MCF 10A (cell line): ENCODE data around the gene ISM2. TPM values are rescaled to one million over a fixed set of nuclear protein-coding genes. Genes with fewer than 3 reads are reported as not detected.

Experiments used
- BruUV-seq: library from RNA; stranded (reverse); fragments of 400-500 nt; replicated peaks from 2 replicates; lab custom pipeline; 2021; lab: Mats Ljungman, UMichigan
- CTCF ChIA-PET: fragments of 300-600 bp; sonication (Branson Sonifier 250); formaldehyde crosslinking; extraction: SDS; loops from one replicate; lab custom pipeline; 2021; ENCODE audit warnings: antibody characterized with exemption, inconsistent platforms; lab: Yijun Ruan, JAX
- POLR2A ChIA-PET: fragments of 300-600, 350-650 bp; sonication (Branson Sonifier 250); formaldehyde crosslinking; extraction: SDS; loops from one replicate; lab custom pipeline; 2020; ENCODE audit warnings: antibody characterized with exemption, inconsistent platforms; lab: Yijun Ruan, JAX
- DNase-seq: peaks from one replicate; pipeline ENCODE4 v3.0.0-alpha.2; 2018; ENCODE audit not compliant: unreplicated experiment
- H3K27ac Mint-ChIP-seq: one replicate; pipeline ENCODE4 v1.8.0; 2022; ENCODE audit warnings: mild to moderate bottlenecking, low read depth, mixed read lengths; ENCODE audit not compliant: unreplicated experiment
- H3K27me3 Mint-ChIP-seq: one replicate; pipeline ENCODE4 v1.8.0; 2022; ENCODE audit warnings: mixed read lengths; ENCODE audit not compliant: insufficient read depth, unreplicated experiment
- H3K36me3 Mint-ChIP-seq: one replicate; pipeline ENCODE4 v1.8.0; 2022; ENCODE audit warnings: mild to moderate bottlenecking, moderate library complexity, mixed read lengths; ENCODE audit not compliant: insufficient read depth, unreplicated experiment
- H3K4me1 Mint-ChIP-seq: one replicate; pipeline ENCODE4 v1.8.0; 2022; ENCODE audit warnings: mixed read lengths; ENCODE audit not compliant: insufficient read depth, unreplicated experiment
- H3K4me3 Mint-ChIP-seq: one replicate; pipeline ENCODE4 v1.8.0; 2022; ENCODE audit warnings: mild to moderate bottlenecking, moderate library complexity, mixed read lengths; ENCODE audit not compliant: unreplicated experiment
- H3K9me3 Mint-ChIP-seq: one replicate; pipeline ENCODE4 v1.8.0; 2022; ENCODE audit warnings: mixed read lengths; ENCODE audit not compliant: unreplicated experiment
- CTCF ChIP-seq: fragments of 200-600 bp; IDR thresholded peaks from one replicate; pipeline ENCODE4 v1.8.0; 2022; ENCODE audit warnings: antibody characterized with exemption, mild to moderate bottlenecking; ENCODE audit not compliant: unreplicated experiment
- intact Hi-C: fragments of 100-400 bp; cut with micrococcal nuclease; formaldehyde crosslinking; loops from 2 replicates; pipeline ENCODE4 v1.14.1; 2022
- total RNA-seq: library from RNA; stranded (reverse); gene quantifications from 2 replicates; pipeline ENCODE4 v1.2.3, GENCODE V29; 2022

ISM2 gene
- total RNA-seq, 1 experiment from 2014 or later, result not detected

- intact Hi-C loops, result no loop called here
- Mint-ChIP-seq H3K27me3 (no peaks in the 10 kb centered on the region), H3K27ac (no peak overlapping the region), H3K4me1 (no peaks in the 10 kb centered on the region), H3K4me3 (no peak overlapping the region), H3K9me3 (no peaks in the 10 kb centered on the region), H3K36me3 (no peaks in the 10 kb centered on the region)
- ChIA-PET POLR2A (no interaction called here), CTCF (no interaction called here)
- no TSS peak for BruUV-seq
- no peak for DNase-seq
- no peak for TF ChIP-seq CTCF
Observed at GRCh38 chr14:77498984-77499527, 440 bp upstream of the ISM2 start.

GRCh38 chr14:77495334-77495733 lies 3.3 kb downstream of the ISM2 start:
- Mint-ChIP-seq H3K4me3 (no peak overlapping the region), H3K27ac (no peak overlapping the region), H3K4me1 (no peaks in the 10 kb centered on the region), H3K27me3 (no peaks in the 10 kb centered on the region), H3K9me3 (no peaks in the 10 kb centered on the region), H3K36me3 (no peaks in the 10 kb centered on the region)
- POLR2A ChIA-PET, result no interaction called here
- CTCF ChIA-PET, result no interaction called here
- TF ChIP-seq CTCF, result no peak
- no peak for DNase-seq
- no TSS peak for BruUV-seq
- intact Hi-C loops, result no loop called here

- TF ChIP-seq CTCF, result no peak
- no peaks in the 10 kb centered on the region for H3K27me3 Mint-ChIP-seq
- POLR2A ChIA-PET, result no interaction called here
- DNase-seq, result no peak
- H3K4me1 Mint-ChIP-seq, result no peaks in the 10 kb centered on the region
- H3K9me3 Mint-ChIP-seq, result no peaks in the 10 kb centered on the region
- H3K4me3 Mint-ChIP-seq, result no peak overlapping the region
- no peaks in the 10 kb centered on the region for H3K36me3 Mint-ChIP-seq
- intact Hi-C loops, result no loop called here
- BruUV-seq, result no TSS peak
- H3K27ac Mint-ChIP-seq, result no peak overlapping the region
- CTCF ChIA-PET, result interaction anchor here (1.3 kb wide), 1 partner anchor 62 kb away, joined by 3 read pairs; no protein-coding TSS in a partner anchor
Observed at GRCh38 chr14:77491056-77491455, 7.6 kb downstream of the ISM2 start.

GRCh38 chr14:77490347-77490986 lies 8.1 kb downstream of the ISM2 start:
- DNase-seq, result no peak
- H3K27ac Mint-ChIP-seq, result no peak overlapping the region
- no TSS peak for BruUV-seq
- H3K27me3 Mint-ChIP-seq, result no peaks in the 10 kb centered on the region
- no peak overlapping the region for H3K4me3 Mint-ChIP-seq
- POLR2A ChIA-PET, result no interaction called here
- intact Hi-C loops, result no loop called here
- H3K9me3 Mint-ChIP-seq, result no peaks in the 10 kb centered on the region
- H3K4me1 Mint-ChIP-seq, result no peaks in the 10 kb centered on the region
- H3K36me3 Mint-ChIP-seq, result no peaks in the 10 kb centered on the region
- CTCF ChIA-PET, result no interaction called here
- no peak for TF ChIP-seq CTCF
